Measurements from ENCODE around the gene PTPRC.

PTPRC gene

GRCh38 chr1:198678301-198678836, 39.5 kb downstream of the PTPRC start:
- no peak for DNase-seq

GRCh38 chr1:198678901-198679329, 40.1 kb downstream of the PTPRC start:
- DNase-seq, result no peak

DNA sequence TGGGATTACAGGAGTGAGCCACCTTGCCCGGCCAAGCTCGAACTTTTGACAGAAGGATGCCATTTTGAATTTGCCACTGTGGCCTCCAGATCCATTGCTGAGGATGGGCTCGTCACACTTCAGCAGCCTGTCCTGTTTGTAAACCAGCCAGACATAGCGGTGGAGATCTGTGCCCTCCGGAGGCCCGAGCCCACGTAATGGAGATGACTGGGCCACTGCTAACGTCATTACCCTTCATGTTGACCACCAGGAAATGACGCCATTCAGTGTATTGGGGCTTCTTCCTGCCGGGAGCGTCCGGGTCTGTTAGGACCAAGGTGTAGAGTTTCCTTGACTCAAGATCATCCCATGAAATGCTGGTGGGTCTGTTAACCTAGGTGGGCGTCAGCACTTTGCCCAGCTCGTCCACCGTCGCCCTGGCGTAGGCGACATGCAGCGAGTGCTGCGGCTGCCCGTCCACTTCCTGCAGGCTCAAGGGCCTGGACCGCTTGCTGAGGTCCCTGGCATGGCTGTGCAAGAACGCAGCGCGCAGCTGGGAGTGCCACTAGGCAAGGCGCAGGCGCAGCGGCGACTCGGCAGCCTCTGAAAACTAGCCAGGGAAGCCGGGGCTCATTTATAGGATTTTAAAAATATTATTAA, 40.8 kb downstream of the PTPRC start:
- DNase-seq, result no peak

GRCh38 chr1:198680174-198680875, 41.5 kb downstream of the PTPRC start:
- no peak for DNase-seq

DNA sequence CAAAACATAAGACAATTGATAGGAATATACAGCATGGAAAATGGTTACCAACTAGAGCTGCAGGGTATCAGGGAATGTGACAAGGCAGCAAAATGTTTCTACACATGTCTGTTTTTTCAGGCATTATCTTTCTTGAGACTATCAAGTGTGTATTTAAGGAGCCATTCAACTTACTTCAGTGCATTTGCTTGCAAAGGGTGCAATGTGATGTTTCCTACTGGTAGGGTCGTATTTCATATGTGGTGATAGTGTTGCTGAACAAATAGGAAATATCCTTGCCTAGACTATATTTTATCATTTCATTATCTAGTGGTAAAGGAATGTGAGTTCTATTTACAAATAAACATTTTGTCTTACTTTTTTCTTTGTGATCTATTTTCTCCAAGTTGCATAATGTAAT, 42.4 kb downstream of the PTPRC start:
- DNase-seq, result peak; percentile 14

- peak; percentile 17 for DNase-seq
Observed at GRCh38 chr1:198681831-198682759, 43.3 kb downstream of the PTPRC start.

DNA sequence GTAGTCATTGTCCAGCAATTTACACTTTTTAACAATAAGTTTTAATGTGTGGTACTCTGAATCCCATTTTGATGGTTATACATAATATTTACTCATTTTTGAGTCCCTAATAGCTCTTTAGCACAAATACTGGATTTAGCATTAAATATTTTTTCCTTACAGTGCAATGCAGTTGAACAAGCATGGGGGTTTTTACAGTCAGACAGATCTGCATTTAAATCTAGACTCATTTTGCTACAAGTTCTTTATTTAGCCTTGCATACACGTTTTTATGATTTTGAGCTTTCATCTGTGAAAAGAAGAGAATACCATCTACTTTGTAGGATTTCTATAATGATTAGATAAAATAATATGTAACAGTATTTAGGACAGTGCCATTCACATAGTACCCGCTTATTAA, 44.0 kb downstream of the PTPRC start:
- no peak for DNase-seq

GRCh38 chr1:198683449-198683848, 44.6 kb downstream of the PTPRC start:
- DNase-seq, result no peak

DNA sequence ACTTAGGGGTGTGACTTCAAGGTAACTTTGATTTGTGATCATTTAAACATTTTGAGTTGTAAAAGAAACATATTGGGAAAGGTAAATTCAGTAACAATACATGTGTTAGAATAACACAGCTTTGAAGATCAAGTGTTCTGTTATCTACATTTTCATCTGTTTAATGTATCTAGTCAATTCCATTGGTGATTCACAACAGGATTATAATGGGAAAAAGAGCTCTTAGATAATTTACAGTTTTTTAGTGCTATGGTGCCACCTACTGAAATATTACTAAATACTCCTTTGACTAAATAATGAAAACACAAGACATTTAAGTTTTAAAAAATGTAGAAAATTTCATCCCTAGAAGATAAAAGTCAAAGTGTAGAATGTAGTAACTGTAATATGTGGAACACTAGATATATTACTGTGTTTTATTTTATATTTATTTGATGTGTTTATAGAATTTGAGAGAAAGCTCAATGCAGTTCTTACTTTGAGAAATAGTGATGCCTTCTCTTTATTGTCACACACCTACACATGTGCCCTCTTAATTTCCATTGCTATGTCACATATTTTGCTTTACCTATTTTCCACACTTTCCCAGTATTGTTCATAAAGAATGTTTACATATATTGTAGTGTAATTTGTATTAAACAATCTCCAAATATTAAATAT, 47.4 kb downstream of the PTPRC start:
- peak; percentile 21 for DNase-seq

GRCh38 chr1:198687429-198687828, 48.6 kb downstream of the PTPRC start:
- no peak for DNase-seq

DNA sequence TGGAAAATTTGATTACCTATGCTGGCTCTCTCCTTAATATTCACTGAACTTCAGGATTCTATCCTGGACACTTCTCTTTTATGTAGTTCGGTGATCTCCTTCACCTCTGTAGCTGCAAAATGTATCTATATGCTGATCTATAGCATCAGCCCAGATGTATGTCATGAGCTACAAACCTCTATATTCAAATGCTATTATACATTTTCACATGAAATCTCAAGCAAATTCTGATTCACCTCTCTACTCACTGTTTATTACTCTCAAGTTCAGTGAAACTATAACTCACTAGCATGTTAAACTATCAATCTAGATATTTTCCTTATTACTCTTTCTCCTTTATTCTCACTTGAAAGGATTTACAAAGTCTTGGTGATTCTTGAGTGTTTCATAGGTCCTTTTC, 52.2 kb downstream of the PTPRC start:
- no peak for DNase-seq

DNA sequence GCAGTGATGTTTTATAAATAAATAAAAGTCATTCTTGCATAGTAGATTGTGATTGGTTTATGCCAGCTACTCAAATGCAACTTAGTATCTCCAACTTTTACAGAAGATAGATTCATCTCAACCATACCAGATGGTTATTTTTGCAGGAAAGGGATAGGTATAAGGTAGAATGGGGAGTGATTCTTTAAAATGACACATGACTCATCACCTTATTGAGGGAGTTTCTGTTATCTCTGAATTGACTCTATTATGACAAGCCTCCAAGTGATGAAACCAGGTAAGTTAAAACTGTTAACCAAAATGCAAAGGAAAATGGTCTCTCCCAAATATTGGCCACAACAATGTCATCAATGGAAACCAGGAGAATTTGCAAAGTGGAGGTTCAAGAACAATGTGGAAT, 54.5 kb downstream of the PTPRC start:
- DNase-seq, result no peak

- no peak for DNase-seq
Observed at GRCh38 chr1:198694542-198694941, 55.7 kb downstream of the PTPRC start.

DNA sequence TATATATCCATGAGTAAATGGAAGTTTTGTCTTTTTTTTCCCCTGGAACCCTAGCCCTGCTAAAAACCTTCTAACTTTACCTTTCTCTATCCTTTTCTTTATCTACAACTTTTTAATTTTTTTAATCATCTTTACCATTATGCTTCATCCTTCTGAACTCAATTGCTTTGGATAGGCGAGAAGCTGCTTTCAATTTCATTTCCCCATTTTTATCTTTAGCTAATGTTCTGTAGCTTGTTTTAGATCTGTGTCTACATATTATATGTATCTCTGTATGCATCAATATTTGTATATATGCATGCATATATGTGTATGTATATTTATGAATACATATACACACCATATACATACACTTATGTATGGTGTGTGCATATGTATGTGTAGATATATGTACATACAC, 57.4 kb downstream of the PTPRC start:
- no peak for DNase-seq

GRCh38 chr1:198699167-198700015, 60.6 kb downstream of the PTPRC start:
- DNase-seq, result peak; percentile 27

DNA sequence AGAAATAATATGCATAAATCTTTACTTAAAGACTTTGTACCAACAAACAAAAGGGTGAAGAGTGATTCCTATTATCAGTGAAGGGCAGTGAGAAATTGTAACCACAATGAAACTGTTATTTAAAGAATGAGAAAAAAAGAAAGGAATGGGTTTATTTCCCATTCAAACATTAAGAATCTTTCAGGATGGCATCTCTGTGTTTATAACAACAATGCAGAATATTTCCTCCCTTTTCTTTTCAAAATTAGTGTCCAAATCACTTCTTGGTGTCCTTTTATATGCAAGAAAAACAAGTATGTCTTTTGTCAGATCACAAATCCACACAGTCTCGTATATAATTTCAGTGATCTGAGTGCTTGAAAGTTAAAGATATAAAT, 61.2 kb downstream of the PTPRC start:
- no peak for DNase-seq

DNA sequence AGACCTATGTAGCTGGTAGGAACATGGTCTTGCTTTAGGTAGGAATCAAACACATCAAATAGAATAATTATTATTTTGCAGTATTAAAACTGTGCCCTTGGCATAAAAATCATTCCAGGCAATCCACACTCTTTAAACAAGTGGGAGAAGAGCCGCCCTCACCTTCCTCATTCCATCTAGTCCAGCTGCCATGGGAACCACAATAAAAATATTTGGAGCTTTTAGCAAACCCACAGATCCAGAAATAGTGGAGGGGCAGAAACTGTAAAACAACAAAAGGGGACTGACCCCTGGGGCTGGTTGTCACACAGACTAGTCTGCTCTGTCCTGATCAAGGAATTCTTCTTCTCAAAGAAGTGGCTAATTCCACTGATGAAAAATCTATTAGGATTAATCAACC, 61.6 kb downstream of the PTPRC start:
- DNase-seq, result no peak

GRCh38 chr1:198701250-198701649, 62.4 kb downstream of the PTPRC start:
- DNase-seq, result no peak

DNA sequence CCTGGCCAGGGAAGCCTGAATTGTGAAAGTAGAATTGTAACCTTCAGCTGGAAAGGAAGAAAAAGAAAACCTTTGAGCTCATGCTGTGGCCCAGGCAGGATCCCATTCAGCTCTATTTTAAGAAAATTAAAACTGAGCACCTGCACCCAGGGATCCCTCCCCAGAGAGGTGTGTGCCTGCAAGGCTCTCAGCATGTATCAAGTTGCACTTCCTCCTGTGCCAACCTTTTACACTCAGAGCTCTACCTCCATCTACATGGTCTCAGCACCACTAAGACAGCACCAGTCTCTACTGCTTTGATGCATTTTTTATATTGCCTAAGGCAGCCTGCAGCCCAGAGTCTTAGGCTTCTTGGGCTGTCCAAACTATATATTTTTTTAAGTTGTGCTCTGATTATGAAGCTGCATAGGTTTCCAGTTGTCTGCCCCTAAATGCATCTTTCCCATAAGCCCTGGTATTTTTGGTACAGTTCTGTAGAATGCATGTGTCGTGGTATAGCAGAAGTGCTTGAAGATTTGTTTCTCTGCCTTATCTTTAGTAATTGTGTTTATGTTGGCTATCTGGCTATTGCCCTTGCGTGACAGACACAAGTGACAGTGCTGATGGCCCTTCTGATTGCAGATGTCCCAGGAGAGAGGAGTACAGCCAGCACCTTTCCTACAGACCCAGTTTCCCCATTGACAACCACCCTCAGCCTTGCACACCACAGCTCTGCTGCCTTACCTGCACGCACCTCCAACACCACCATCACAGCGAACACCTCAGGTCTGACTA, 63.1 kb downstream of the PTPRC start:
- DNase-seq, result no peak

GRCh38 chr1:198708761-198709525, 70.1 kb downstream of the PTPRC start:
- DNase-seq, result no peak

Measured in NCI-H748 treated with DMSO at 0.1 percent for 48 hours (cell line).